Measurements from ENCODE around the gene ANKRD30B.
A peak's percentile ranks its signal among the peaks of the same experiment; 100 is the strongest.
"Not testable (repeated sequence)": the region's sequence is repeated elsewhere in the genome, so short reads cannot be mapped to it uniquely, and the experiment has no call there.

Gene ANKRD30B

GRCh38 chr18:14747513-14748474 lies at the start of gene ANKRD30B:
Gene ANKRD30B (plus strand): TSS chr18:14748172. CDS start chr18:14748420, 248 bp downstream.
- DNase-seq (ENCODE audit: low spot score) (no peak), FAIRE-seq (no peak)

GRCh38 chr18:14701286-14702040 lies 46.5 kb upstream of the ANKRD30B start:
- peak; percentile 47 for DNase-seq (ENCODE audit: low spot score)
- FAIRE-seq = peak; percentile 89

GRCh38 chr18:14709761-14710160 lies 38.2 kb upstream of the ANKRD30B start:
- peak; percentile 69 for FAIRE-seq
- DNase-seq (ENCODE audit: low spot score) = peak; percentile 23

DNA sequence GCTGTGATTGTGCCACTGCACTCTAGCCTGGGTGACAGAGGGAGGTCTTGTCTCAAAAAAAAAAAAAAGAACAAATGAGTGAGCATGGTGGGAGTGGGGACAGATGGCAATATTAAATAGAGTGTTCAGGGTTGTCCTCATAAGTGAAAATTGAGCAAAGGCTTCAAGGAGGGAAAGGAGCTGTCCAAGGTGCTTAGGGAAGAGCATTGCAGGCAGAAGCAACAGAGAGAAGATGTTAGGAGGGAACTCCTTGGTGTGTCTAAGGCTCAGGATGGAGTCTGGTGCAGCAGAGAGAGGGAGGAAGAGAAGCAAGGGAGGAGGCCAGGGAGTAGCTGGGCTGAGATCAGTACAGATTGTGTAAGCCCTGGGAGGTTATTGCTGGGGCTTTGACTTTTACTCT lies 26.4 kb upstream of the ANKRD30B start:
- not testable (repeated sequence) for FAIRE-seq; DNase-seq (ENCODE audit: low spot score)

GRCh38 chr18:14739056-14739455 lies 8.9 kb upstream of the ANKRD30B start:
- FAIRE-seq = peak; percentile 82
- DNase-seq (ENCODE audit: low spot score) = peak; percentile 35

- DNase-seq (ENCODE audit: low spot score) = no peak
- FAIRE-seq = no peak
Observed at GRCh38 chr18:14746897-14747296, 1.1 kb upstream of the ANKRD30B start.

DNA sequence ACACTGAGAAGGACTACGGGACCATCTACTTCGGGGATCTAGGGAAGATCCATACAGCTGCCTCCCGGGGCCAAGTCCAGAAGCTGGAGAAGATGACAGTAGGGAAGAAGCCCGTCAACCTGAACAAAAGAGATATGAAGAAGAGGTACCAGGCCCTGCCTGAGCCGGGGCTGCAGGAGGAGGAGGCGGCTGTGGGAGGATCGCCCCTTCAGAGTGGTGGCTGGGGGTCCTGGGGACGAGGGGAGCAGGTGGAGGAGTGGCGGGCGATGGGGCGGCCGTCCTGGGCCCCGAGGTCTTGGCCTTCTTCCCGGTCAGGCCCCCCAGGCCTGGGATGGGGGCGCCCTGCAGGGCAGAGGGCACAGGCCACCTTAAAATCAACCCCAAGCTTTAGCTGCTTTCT lies 524 bp downstream of the ANKRD30B start:
- DNase-seq (ENCODE audit: low spot score) (no peak), FAIRE-seq (no peak)

- DNase-seq (ENCODE audit: low spot score); FAIRE-seq: not testable (repeated sequence)
Observed at GRCh38 chr18:14763566-14763965, 15.6 kb downstream of the ANKRD30B start.

GRCh38 chr18:14767474-14767873 lies 19.5 kb downstream of the ANKRD30B start:
- peak; percentile 88 for FAIRE-seq

GRCh38 chr18:14768241-14768640 lies 20.3 kb downstream of the ANKRD30B start:
- DNase-seq (ENCODE audit: low spot score) = peak; percentile 63
- FAIRE-seq = peak; percentile 84

More at GRCh38 chr18:14767474-14767873, 19.5 kb downstream of the ANKRD30B start:
- peak; percentile 86 for DNase-seq (ENCODE audit: low spot score)

DNA sequence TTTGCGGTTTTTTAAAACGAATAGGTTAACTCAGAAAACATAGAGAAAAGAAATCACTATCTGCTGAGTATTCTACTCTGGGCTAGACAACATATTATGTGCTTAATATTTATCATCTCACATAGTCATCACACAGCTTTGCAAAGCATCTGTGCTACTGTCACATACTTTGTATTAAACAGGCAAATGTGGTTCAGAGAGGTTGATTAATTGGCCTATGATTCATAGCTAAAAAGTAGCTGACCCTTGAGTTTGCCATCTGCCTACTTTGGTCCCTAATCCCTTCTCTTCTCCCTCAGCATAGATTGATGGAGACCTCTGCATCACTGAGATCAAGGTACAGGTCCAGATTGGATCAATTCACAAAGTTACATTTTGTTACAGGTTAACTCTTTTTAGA lies 21.4 kb downstream of the ANKRD30B start:
- DNase-seq (ENCODE audit: low spot score) (peak; percentile 34), FAIRE-seq (peak; percentile 7)

- DNase-seq (ENCODE audit: low spot score) (no peak), FAIRE-seq (no peak)
Observed at GRCh38 chr18:14776801-14777200, 28.8 kb downstream of the ANKRD30B start.

- FAIRE-seq (peak; percentile 64), DNase-seq (ENCODE audit: low spot score) (no peak)
Observed at GRCh38 chr18:14781671-14782070, 33.7 kb downstream of the ANKRD30B start.

DNA sequence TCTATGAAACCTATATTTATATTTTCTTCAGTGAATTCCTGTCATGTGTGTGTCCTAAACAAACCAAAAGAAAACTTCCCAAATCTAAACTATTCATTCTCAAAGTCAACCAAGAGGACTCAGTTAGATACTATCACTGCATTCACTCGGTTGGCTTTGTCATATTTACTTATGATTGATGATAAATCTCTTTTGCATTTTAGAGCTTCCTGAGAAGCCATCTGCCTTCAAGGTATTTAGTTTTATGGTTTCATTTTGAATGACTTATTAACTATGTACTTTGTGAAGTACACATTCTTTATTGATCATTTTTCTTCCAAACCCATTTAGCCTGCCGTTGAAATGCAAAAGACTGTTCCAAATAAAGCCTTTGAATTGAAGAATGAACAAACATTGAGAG lies 36.2 kb downstream of the ANKRD30B start:
- FAIRE-seq = no peak
- no peak for DNase-seq (ENCODE audit: low spot score)

- FAIRE-seq; DNase-seq (ENCODE audit: low spot score): not testable (repeated sequence)
Observed at GRCh38 chr18:14796876-14797275, 48.9 kb downstream of the ANKRD30B start.

- not testable (repeated sequence) for FAIRE-seq; DNase-seq (ENCODE audit: low spot score)
Observed at GRCh38 chr18:14797969-14798764, 50.2 kb downstream of the ANKRD30B start.

DNA sequence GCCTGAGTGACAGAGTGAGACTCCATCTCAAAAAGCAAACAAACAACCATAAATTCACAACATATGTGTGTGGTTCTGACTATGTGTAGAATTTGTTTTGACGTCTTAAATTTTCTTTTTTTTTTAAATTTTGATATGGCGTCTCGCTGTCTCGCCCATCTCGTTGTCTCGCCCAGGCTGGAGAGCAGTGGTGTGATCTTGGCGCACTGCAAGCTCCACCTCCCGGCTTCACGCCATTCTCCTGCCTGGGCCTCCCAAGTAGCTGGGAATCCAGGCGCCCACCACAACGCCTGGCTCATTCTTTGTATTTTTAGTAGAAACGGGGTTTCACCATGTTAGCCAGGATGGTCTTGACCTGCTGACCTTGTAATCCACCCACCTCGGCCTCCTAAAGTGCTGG lies 63.1 kb downstream of the ANKRD30B start:
- FAIRE-seq; DNase-seq (ENCODE audit: low spot score): not testable (repeated sequence)

GRCh38 chr18:14826972-14827632 lies 79.1 kb downstream of the ANKRD30B start:
- FAIRE-seq = peak; percentile 99
- peak; percentile 96 for DNase-seq (ENCODE audit: low spot score)

DNA sequence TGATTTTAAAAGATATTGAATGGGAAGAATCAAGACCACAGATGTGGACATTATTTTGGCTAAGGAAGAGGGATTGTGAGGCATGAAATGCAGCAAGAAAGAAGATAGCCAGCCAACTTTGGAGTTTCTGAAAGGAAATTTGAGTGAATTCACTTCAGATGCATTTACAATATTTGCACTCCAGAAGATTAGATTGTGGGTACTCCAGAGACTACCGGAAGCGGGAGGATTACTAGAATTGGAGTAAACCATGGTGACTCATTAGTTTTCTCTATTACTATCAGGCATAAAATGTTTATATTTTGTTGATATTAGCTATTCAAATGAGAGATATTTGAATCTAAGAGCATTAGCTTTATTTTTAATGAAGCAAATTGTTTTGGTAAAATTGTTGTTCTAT lies 93.6 kb downstream of the ANKRD30B start:
- not testable (repeated sequence) for DNase-seq (ENCODE audit: low spot score); FAIRE-seq

- not testable (repeated sequence) for FAIRE-seq; DNase-seq (ENCODE audit: low spot score)
Observed at GRCh38 chr18:14851533-14851932, 103.6 kb downstream of the ANKRD30B start.
